HG03045 (cell line): ENCODE measurements around the gene PRPS1.
A peak's percentile ranks its signal among the peaks of the same experiment; 100 is the strongest.
"Not testable (repeated sequence)": the region's sequence is repeated elsewhere in the genome, so short reads cannot be mapped to it uniquely, and the experiment has no call there.

Experiments
- ATAC-seq: cut with Tn5 transposase; IDR thresholded peaks from one replicate; pipeline ENCODE4 v1.9.1; 2021; ENCODE audit warnings: mild to moderate bottlenecking, moderate library complexity; ENCODE audit not compliant: unreplicated experiment

The PRPS1 gene

GRCh38 chrX:107629540-107629909, 1.2 kb downstream of the PRPS1 start:
- ATAC-seq: no peak

GRCh38 chrX:107630031-107630689, 1.9 kb downstream of the PRPS1 start:
- ATAC-seq: no peak

GRCh38 chrX:107632346-107632745, 4.0 kb downstream of the PRPS1 start:
- no peak for ATAC-seq

GRCh38 chrX:107646735-107647134, 18.4 kb downstream of the PRPS1 start:
- ATAC-seq: no peak

- no peak for ATAC-seq
Measured at GRCh38 chrX:107648332-107648731, 20.0 kb downstream of the PRPS1 start.

- ATAC-seq: no peak
Measured at GRCh38 chrX:107654566-107654871, 26.2 kb downstream of the PRPS1 start.

- ATAC-seq: no peak
Measured at GRCh38 chrX:107654872-107655761, 26.8 kb downstream of the PRPS1 start.

GRCh38 chrX:107656978-107657377, 28.7 kb downstream of the PRPS1 start:
- ATAC-seq: no peak

- ATAC-seq: no peak
Measured at GRCh38 chrX:107658660-107659059, 30.4 kb downstream of the PRPS1 start.

GRCh38 chrX:107659286-107659685, 31.0 kb downstream of the PRPS1 start:
- no peak for ATAC-seq

- no peak for ATAC-seq
Measured at GRCh38 chrX:107659768-107660167, 31.5 kb downstream of the PRPS1 start.

GRCh38 chrX:107662145-107662544, 33.8 kb downstream of the PRPS1 start:
- ATAC-seq: no peak

GRCh38 chrX:107662824-107663223, 34.5 kb downstream of the PRPS1 start:
- ATAC-seq: no peak

- no peak for ATAC-seq
Measured at GRCh38 chrX:107666931-107667330, 38.6 kb downstream of the PRPS1 start.

- ATAC-seq: no peak
Measured at GRCh38 chrX:107667426-107667825, 39.1 kb downstream of the PRPS1 start.

- not testable (repeated sequence) for ATAC-seq
Measured at GRCh38 chrX:107668710-107669109, 40.4 kb downstream of the PRPS1 start.

- no peak for ATAC-seq
Measured at GRCh38 chrX:107669261-107669660, 41.0 kb downstream of the PRPS1 start.

- ATAC-seq: no peak
Measured at GRCh38 chrX:107669885-107670628, 41.7 kb downstream of the PRPS1 start.

- not testable (repeated sequence) for ATAC-seq
Measured at GRCh38 chrX:107671256-107671655, 42.9 kb downstream of the PRPS1 start.

GRCh38 chrX:107672955-107673378, 44.7 kb downstream of the PRPS1 start:
- ATAC-seq: peak; percentile 27

GRCh38 chrX:107673431-107673830, 45.1 kb downstream of the PRPS1 start:
- ATAC-seq: no peak
